HepG2 (cell line): ENCODE results near the gene KCTD21. TPM values are rescaled to one million over a fixed set of nuclear protein-coding genes. Genes with fewer than 3 reads are reported as not detected.

Source experiments
- BCL6 ChIP-seq: IDR thresholded peaks from 2 replicates; pipeline ENCODE4 v1.6.1; 2016; ENCODE audit warnings: missing genetic modification reagents, missing compliant biosample characterization
- ELF1 ChIP-seq: sonication (generic); formaldehyde crosslinking; IDR thresholded peaks from 2 replicates; pipeline ENCODE4 v1.4.0; 2020; ENCODE audit warnings: missing genetic modification reagents
- FOSL2 ChIP-seq: sonication (generic); formaldehyde crosslinking; IDR thresholded peaks from 2 replicates; pipeline ENCODE4 v1.4.0; 2020; ENCODE audit warnings: missing genetic modification reagents
- FOXJ3 ChIP-seq: sonication (generic); formaldehyde crosslinking; IDR thresholded peaks from 2 replicates; pipeline ENCODE4 v1.4.0; 2020; ENCODE audit warnings: missing genetic modification reagents, mild to moderate bottlenecking, borderline replicate concordance
- HMG20A ChIP-seq: IDR thresholded peaks from 2 replicates; pipeline ENCODE4 v1.6.1; 2016; ENCODE audit warnings: borderline replicate concordance
- HNF4A ChIP-seq: sonication (generic); formaldehyde crosslinking; IDR thresholded peaks from 2 replicates; pipeline ENCODE4 v1.4.0; 2020; ENCODE audit warnings: missing genetic modification reagents
- HOXA5 ChIP-seq: sonication (generic); formaldehyde crosslinking; IDR thresholded peaks from 2 replicates; pipeline ENCODE4 v1.4.0; 2020; ENCODE audit warnings: missing genetic modification reagents
- MLLT10 ChIP-seq: sonication (generic); formaldehyde crosslinking; IDR thresholded peaks from 2 replicates; pipeline ENCODE4 v1.4.0; 2020; ENCODE audit warnings: missing genetic modification reagents
- NFIB ChIP-seq: sonication (generic); formaldehyde crosslinking; IDR thresholded peaks from 2 replicates; pipeline ENCODE4 v1.9.0; 2021; ENCODE audit warnings: missing genetic modification reagents, mild to moderate bottlenecking, borderline replicate concordance
- PAXIP1 ChIP-seq: sonication (generic); formaldehyde crosslinking; conservative IDR thresholded peaks from 2 replicates; pipeline ENCODE4 v1.4.0; 2020; ENCODE audit warnings: mild to moderate bottlenecking, missing genetic modification reagents, moderate library complexity
- SMAD3 ChIP-seq: sonication (generic); formaldehyde crosslinking; IDR thresholded peaks from 2 replicates; pipeline ENCODE4 v1.4.0; 2020; ENCODE audit warnings: missing genetic modification reagents
- SOX13 ChIP-seq, 3 experiments: fragments of 450-650 bp in 1 of 3; sonication (generic) in 1 of 3; formaldehyde crosslinking in 1 of 3; IDR thresholded peaks in 2 of 3; conservative IDR thresholded peaks in 1 of 3; 2 replicates each; pipeline versions ENCODE4 v1.5.0 to v1.6.1; 2016 to 2020; ENCODE audit warnings: antibody characterized with exemption in 1 of 3, mild to moderate bottlenecking in 1 of 3, missing compliant biosample characterization in 1 of 3, missing genetic modification reagents in 1 of 3, moderate library complexity in 1 of 3
- SRY ChIP-seq: sonication (generic); formaldehyde crosslinking; IDR thresholded peaks from 2 replicates; pipeline ENCODE4 v1.8.0; 2022; ENCODE audit warnings: mild to moderate bottlenecking, missing genetic modification reagents
- ZBTB34 ChIP-seq: sonication (generic); formaldehyde crosslinking; IDR thresholded peaks from 2 replicates; pipeline ENCODE4 v1.8.0; 2022; ENCODE audit warnings: mild to moderate bottlenecking, missing genetic modification reagents
- ZNF143 ChIP-seq: sonication (generic); formaldehyde crosslinking; IDR thresholded peaks from 2 replicates; pipeline ENCODE4 v1.4.0; 2020; ENCODE audit warnings: missing genetic modification reagents
- ZNF614 ChIP-seq: IDR thresholded peaks from 2 replicates; pipeline ENCODE4 v1.6.1; 2018; ENCODE audit warnings: missing biosample characterization, missing genetic modification reagents, inconsistent platforms, borderline replicate concordance
- polyA plus RNA-seq, 8 experiments: library from polyadenylated mRNA; depleted of rRNA in 3 of 8; stranded (reverse) in 7 of 8; unstranded in 1 of 8; fragments of >200 nt; fragmentation: Illumina TruSeq in 4 of 8; extraction: Trizol in 4 of 8; gene quantifications; 2 replicates each; pipeline versions ENCODE4 v1.2.1 to v1.2.3, GENCODE V29; 2011 to 2016; ENCODE audit warnings: low read depth in 4 of 8, missing spikeins in 1 of 8, mixed read lengths in 1 of 8; ENCODE audit not compliant: insufficient read depth in 1 of 8
- total RNA-seq, 5 experiments: library from RNA; depleted of rRNA; stranded (reverse); fragments of >200 nt; fragmentation: Illumina TruSeq; extraction: Trizol; gene quantifications; 2 replicates each; pipeline ENCODE4 v1.2.3, GENCODE V29; 2016; ENCODE audit warnings: low read depth in 1 of 5
- TF ChIP-seq, protein P1 (sequence below): sonication (generic); formaldehyde crosslinking; IDR thresholded peaks from 2 replicates; pipeline ENCODE4 v1.4.0; 2020; ENCODE audit warnings: missing genetic modification reagents
- TF ChIP-seq, protein P2 (sequence below): conservative IDR thresholded peaks from 2 replicates; pipeline ENCODE4 v1.6.1; 2018; ENCODE audit warnings: missing genetic modification reagents
- TF ChIP-seq, protein P3 (sequence below): sonication (generic); formaldehyde crosslinking; IDR thresholded peaks from 2 replicates; pipeline ENCODE4 v1.5.0; 2020; ENCODE audit warnings: missing genetic modification reagents

Gene KCTD21
- total and polyA plus RNA-seq, 2 of the 13 experiments (the other 11 are each of a cell fraction or from before 2014, with no cell fraction given): 3.1 to 13.5 TPM

DNA sequence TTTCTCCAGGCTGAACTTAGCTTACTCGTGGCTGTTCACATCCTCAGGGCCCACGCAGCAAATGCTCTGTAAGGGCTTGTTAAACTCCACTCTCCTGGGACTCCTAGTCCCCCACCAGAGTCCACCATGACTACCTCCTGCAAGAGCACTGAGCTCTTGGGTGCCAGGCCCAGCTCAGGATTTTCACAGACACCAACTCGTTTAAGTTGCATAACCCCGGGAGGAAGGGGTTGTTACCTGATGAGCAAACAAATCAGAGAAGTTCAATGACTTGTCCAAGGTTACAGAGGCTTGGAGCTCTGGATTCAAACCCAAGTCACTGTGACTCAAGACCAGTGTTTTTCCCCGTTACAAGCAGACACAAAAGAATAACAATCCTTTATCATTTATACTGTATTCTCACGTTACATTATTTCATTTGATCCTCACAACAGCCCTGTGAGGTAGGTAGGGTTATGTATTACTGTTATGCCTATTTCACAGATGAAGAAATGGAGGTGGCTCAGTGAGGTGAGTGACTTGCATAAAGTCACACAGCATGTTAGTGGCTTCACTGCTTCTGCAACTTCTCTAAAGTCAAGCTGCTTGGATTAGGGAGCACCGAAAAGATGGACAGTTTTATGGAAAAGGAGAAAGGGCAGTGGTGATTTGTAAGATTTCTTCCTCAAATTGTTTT is 17.4 kb downstream of the KCTD21 start (continued):
- no peak for TF ChIP-seq SOX13 (IDR thresholded peaks at IDR 0.05)
- peak in 1 of 2 experiments; percentile 81; a peak in 2 of 4 replicates for TF ChIP-seq SOX13 (CRISPR knock-in tag; conservative IDR thresholded peaks at IDR 0.05 in 1 of 2, IDR thresholded peaks at IDR 0.05 in 1 of 2)
- TF ChIP-seq, protein P1, sequence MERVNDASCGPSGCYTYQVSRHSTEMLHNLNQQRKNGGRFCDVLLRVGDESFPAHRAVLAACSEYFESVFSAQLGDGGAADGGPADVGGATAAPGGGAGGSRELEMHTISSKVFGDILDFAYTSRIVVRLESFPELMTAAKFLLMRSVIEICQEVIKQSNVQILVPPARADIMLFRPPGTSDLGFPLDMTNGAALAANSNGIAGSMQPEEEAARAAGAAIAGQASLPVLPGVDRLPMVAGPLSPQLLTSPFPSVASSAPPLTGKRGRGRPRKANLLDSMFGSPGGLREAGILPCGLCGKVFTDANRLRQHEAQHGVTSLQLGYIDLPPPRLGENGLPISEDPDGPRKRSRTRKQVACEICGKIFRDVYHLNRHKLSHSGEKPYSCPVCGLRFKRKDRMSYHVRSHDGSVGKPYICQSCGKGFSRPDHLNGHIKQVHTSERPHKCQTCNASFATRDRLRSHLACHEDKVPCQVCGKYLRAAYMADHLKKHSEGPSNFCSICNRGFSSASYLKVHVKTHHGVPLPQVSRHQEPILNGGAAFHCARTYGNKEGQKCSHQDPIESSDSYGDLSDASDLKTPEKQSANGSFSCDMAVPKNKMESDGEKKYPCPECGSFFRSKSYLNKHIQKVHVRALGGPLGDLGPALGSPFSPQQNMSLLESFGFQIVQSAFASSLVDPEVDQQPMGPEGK (CRISPR knock-in tag): peak; percentile 38; the same call in 1 of the 2 replicates
- 0 out of 2 replicates have a peak, but pooled peaks have one; percentile 33 for TF ChIP-seq SMAD3 (CRISPR knock-in tag)
- no peak for TF ChIP-seq SRY
- peak; percentile 87 for TF ChIP-seq BCL6
- TF ChIP-seq, protein P2, sequence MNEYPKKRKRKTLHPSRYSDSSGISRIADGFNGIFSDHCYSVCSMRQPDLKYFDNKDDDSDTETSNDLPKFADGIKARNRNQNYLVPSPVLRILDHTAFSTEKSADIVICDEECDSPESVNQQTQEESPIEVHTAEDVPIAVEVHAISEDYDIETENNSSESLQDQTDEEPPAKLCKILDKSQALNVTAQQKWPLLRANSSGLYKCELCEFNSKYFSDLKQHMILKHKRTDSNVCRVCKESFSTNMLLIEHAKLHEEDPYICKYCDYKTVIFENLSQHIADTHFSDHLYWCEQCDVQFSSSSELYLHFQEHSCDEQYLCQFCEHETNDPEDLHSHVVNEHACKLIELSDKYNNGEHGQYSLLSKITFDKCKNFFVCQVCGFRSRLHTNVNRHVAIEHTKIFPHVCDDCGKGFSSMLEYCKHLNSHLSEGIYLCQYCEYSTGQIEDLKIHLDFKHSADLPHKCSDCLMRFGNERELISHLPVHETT (CRISPR knock-in tag): no peak
- peak; percentile 44; the same call in 1 of the 2 replicates for TF ChIP-seq PAXIP1 (CRISPR knock-in tag)
- no peak for TF ChIP-seq NFIB (CRISPR knock-in tag)
- 0 out of 2 replicates have a peak, but pooled peaks have one; percentile 67 for TF ChIP-seq FOXJ3
- TF ChIP-seq HOXA5 (CRISPR knock-in tag): peak; percentile 34; the same call in 1 of the 2 replicates
- peak; percentile 71 for TF ChIP-seq FOSL2 (CRISPR knock-in tag)
- 0 out of 2 replicates have a peak, but pooled peaks have one; percentile 43 for TF ChIP-seq ZNF614 (CRISPR knock-in tag)
- TF ChIP-seq ELF1 (CRISPR knock-in tag): 0 out of 2 replicates have a peak, but pooled peaks have one; percentile 24
- TF ChIP-seq ZBTB34 (CRISPR knock-in tag): no peak
- peak; percentile 35 for TF ChIP-seq ZNF143 (CRISPR knock-in tag)
- TF ChIP-seq HMG20A (CRISPR knock-in tag): peak; percentile 95
- peak; percentile 42; the same call in 1 of the 2 replicates for TF ChIP-seq HNF4A (CRISPR knock-in tag)
- TF ChIP-seq, protein P3, sequence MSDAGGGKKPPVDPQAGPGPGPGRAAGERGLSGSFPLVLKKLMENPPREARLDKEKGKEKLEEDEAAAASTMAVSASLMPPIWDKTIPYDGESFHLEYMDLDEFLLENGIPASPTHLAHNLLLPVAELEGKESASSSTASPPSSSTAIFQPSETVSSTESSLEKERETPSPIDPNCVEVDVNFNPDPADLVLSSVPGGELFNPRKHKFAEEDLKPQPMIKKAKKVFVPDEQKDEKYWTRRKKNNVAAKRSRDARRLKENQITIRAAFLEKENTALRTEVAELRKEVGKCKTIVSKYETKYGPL (CRISPR knock-in tag): peak; percentile 97
- no peak for TF ChIP-seq MLLT10 (CRISPR knock-in tag)
